CD4-positive, alpha-beta T cell treated with Interleukin-1 beta for 1 hour (primary cell): ENCODE measurements around the gene KCNH8.
"Not testable (repeated sequence)": the region's sequence is repeated elsewhere in the genome, so short reads cannot be mapped to it uniquely, and the experiment has no call there.

ENCODE experiments used
- DNase-seq, 2 donors: peaks; one replicate each; pipeline ENCODE4 v3.0.0-alpha.2; 2020 to 2022

Gene KCNH8

GRCh38 chr3:19183584-19183983, 35.3 kb downstream of the KCNH8 start:
- DNase-seq: no peak

DNA sequence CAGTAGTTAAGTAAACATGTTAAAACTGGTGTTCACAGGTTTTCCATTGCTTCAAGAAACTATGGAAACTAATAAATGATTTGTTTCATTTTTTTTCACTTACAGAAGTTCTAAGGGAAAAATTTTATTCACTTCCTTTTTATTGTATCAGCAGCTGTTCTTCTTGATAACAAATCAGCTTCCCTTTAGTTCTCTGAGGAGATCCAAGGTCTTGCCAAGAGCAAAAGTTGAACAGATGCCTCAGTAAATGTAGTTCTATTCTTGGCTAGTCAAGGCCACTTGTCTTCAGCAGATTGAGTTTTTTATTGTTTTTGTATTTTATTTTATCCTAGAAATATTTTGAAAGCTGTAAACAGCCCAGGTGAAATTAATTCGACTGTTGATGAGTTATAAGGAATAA, 41.8 kb downstream of the KCNH8 start:
- no peak for DNase-seq

DNA sequence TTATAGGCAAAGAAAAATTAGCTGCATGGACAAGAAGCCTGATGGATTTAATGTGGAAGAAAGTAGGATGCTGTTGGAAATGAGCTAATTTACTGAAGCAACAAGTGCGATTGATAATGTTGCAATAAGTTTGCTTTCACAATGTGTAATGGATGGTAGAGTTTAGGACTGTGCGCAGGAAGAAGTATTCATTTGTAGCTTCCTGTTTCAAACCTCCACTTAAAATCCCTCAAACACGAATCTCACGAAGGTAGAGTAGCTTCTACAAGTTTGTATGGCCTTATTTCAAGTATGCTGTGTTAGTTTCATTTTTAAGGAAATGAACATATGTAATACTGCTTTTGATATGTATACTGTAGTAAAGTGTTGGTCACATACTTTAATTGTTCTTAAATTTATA, 42.3 kb downstream of the KCNH8 start:
- DNase-seq: no peak

DNA sequence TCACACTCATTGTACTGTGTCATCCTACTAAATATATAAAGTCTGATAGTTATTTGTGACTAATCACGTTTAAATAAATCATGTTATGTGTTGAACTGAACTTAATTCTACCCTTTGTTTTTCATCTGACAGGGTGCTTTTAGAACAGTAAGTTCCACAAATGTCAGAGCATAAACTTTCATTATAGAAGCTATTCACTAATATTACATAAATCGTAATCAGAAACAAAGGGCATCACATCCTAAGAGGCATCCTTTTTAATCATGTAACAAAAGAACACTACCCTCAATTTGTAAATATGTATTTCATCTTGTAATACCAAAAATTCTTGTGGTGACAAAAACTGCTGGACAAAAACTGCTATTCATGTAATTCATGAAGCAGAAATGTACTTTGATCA, 50.8 kb downstream of the KCNH8 start:
- no peak for DNase-seq

- no peak for DNase-seq
Measured at GRCh38 chr3:19202303-19202702, 54.0 kb downstream of the KCNH8 start.

DNA sequence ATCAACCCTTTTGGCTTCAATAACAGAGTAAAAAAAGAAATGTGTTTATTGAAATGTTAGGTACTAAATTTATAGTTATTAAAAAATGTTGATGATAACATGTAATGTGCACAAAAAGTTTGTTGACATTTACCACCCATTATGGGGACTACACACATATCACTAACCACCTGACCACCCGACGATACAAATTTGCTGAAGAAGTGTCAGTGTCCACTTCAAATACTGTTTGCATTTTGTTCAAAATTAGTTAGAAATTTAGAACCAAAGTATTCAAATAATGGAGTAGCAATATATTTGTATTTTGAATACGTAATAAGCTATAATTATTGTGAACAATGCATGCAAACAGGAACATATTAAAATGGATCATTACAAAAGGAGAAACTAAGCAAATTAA, 54.4 kb downstream of the KCNH8 start:
- DNase-seq: no peak

DNA sequence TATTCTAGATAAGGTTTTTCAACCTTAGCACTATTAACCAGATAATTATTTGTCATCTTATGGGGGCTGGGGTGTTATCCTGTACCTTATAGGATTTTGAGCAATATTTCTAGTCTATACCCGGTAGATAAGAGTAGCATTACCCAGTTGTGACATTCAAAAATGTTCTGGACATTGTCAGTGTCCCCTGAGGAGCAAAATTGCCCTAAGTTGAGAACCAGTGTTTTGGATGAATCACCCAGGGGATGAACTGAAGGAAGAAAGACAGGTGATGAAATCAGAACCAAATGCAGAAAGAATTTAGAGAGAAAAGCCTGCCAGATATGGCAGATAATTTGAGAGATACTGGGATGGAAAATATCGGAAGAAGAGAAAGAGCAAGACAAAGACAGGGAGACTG, 58.2 kb downstream of the KCNH8 start:
- no peak for DNase-seq

- DNase-seq: no peak
Measured at GRCh38 chr3:19213603-19214220, 65.4 kb downstream of the KCNH8 start.

- DNase-seq: no peak
Measured at GRCh38 chr3:19215427-19215826, 67.1 kb downstream of the KCNH8 start.

DNA sequence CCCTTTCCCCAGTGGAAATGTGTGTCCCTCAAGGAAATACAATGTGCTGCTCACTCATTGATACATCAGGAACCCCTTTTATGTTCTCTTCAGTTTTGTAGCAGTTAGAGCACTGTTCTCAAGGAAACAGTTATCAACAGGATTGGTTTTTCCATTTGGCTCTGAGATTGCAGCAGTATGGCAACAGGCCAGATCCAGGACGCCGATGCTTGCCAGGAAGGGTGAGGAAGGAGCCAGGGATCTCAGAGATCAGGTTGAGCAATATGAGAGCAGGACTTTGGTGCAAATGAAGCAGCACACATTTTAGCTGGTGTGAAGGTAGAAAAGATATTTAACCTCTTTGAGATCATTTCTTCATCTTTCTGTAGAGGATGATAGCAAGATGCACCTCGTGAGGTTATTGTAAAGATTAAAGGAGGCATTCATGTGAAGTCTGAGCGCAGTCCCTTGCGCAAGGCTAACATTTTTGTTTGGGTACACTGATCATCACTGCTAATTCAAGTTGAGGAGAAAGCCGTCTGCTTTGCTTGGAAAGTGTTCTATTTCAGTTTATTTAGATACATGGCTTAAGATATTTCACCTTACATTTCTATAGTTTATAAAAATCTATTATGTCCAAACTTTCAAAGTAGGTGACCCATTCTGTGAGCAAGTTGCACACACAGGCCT, 68.5 kb downstream of the KCNH8 start:
- no peak for DNase-seq

DNA sequence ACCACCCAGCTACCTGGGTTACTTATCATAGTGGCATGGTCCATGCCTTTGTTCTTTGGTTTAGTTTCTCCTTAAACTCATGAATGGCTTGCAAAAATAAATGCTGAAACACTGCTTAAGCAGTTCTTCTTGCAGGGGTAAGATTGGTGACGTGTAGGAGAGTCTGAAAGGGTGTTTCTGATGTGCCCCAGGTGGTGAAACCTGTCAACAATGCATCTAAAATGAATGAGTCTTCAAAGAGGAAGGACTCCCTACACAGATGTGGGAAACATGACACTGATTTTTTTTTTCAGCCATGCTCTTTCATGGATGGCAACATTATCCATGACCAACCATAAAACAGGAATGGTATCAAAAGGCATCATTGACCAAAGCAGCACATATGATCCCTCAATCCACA, 72.0 kb downstream of the KCNH8 start:
- DNase-seq: no peak

DNA sequence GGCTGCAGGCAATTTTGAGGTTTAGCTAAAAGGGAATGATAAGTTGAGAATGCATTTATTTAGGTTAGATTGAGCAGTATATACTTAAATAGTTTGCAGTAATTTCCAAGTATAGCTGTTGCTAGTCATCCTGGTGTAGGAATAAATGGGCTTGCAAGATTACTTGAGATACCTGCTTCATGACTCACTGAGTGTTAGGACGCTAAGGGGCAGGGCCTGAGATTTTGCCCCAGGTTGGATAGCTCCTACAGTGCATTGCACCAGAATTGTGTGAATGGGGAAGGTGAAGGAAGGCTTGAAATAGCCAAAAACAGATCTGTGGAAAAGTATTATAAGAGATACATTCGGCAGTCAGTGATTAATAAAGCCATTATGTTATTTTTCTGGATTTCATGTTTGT, 72.8 kb downstream of the KCNH8 start:
- DNase-seq: no peak

- no peak for DNase-seq
Measured at GRCh38 chr3:19226479-19226878, 78.2 kb downstream of the KCNH8 start.

GRCh38 chr3:19228167-19228566, 79.9 kb downstream of the KCNH8 start:
- no peak for DNase-seq

DNA sequence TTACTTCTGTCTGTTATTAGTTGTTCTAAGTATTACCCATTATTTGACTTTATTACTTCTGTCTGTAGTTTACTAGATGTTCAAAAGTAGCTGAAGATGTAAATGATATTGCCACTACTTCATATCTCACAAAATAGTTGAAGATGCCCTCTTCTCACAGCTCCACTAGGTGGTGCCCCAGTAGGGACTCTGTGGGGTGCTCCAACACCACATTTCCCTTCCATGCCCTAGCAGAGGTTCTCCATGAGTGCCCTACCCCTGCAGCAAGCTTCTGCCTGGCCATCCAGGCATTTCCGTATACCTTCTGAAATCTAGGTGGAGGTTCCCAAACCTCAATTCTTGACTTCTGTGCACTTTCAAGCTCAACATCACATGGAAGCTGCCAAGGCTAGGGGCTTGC, 80.8 kb downstream of the KCNH8 start:
- no peak for DNase-seq

DNA sequence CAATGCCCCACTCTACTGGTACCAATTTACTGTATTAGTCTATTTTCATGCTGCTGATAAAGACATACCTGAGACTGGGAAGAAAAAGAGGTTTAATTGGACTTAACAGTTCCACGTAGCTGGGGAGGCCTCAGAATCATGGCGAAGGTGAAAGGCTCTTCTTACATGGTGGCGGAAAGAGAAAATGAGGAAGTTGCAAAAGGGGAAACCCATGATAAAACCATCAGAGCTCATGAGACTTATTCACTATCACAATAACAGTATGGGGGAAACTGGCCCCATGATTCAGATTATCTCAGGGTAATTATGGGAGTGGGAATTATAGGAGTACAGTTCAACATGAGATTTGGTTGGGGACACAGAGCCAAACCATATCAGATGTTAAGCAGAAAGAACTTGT, 81.6 kb downstream of the KCNH8 start:
- peak in 1 of 2 donors; percentile 11 for DNase-seq

- no peak for DNase-seq
Measured at GRCh38 chr3:19231792-19232461, 83.6 kb downstream of the KCNH8 start.

- no peak for DNase-seq
Measured at GRCh38 chr3:19232566-19232965, 84.3 kb downstream of the KCNH8 start.

- DNase-seq: not testable (repeated sequence)
Measured at GRCh38 chr3:19233882-19234784, 85.8 kb downstream of the KCNH8 start.

DNA sequence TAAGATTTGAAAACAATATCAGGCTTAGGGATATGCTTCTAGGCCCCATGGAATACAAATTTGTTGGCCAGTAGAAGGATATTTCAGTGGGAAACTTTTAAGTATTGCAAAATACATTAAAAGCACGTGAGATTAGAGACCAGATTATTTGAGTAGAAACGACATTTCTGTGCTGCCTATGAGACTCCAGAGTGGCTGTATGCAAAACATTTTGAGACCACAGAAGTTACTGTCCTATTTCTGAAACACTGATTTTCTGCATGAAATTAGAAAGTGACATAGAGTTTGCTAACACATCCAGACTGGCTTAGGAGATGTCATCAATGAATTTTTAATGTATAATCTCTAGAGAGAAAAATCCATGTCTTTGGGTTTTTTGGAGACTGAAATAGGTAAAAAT, 99.8 kb downstream of the KCNH8 start:
- DNase-seq: no peak

- DNase-seq: no peak
Measured at GRCh38 chr3:19248767-19249166, 100.5 kb downstream of the KCNH8 start.

DNA sequence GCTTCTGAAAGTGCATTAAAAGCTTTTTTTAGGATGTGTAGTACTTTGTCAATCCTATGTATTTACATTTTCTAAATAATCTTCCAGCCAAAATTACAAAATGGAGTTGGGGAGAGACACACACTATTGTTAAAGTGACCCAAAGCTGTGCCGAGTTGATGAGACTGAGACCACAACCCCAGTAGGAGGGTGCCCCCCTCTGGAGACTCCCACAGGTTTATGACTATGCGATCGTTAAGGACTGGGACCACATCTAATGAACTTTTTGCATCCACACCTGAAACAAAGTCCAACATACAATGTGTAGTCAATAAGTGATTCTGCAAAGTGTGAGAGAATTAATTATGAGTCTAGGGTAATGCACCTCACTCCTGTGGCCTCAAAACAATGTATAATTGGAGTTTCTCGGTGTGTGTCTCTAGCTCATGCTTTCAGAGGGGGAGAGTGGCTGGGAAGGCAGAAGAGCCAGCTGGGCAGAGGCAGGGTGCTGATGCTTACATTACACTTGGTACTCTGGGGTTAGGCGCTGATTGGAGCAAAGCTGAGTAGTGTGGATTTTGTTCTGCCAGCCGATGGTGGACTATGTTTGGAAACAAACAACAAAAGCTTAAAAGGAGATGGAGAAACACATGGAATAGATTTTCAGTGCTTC, 102.8 kb downstream of the KCNH8 start:
- DNase-seq: no peak

GRCh38 chr3:19254189-19254588, 105.9 kb downstream of the KCNH8 start:
- no peak for DNase-seq
